Stimulated activated CD8-positive, alpha-beta memory T cell treated with anti-CD3 and anti-CD28 coated beads, Interleukin-7, amount 100 ng/mL, for 4 hours (primary cell): ENCODE results near the gene TCF3.
"Not testable (repeated sequence)": the region's sequence is repeated elsewhere in the genome, so short reads cannot be mapped to it uniquely, and the experiment has no call there.

Source experiments
- DNase-seq, 2 donors: peaks; one replicate each; pipeline ENCODE4 v3.0.0-alpha.2; 2020; ENCODE audit warnings: low read depth in 2 of 2

Gene TCF3

DNA sequence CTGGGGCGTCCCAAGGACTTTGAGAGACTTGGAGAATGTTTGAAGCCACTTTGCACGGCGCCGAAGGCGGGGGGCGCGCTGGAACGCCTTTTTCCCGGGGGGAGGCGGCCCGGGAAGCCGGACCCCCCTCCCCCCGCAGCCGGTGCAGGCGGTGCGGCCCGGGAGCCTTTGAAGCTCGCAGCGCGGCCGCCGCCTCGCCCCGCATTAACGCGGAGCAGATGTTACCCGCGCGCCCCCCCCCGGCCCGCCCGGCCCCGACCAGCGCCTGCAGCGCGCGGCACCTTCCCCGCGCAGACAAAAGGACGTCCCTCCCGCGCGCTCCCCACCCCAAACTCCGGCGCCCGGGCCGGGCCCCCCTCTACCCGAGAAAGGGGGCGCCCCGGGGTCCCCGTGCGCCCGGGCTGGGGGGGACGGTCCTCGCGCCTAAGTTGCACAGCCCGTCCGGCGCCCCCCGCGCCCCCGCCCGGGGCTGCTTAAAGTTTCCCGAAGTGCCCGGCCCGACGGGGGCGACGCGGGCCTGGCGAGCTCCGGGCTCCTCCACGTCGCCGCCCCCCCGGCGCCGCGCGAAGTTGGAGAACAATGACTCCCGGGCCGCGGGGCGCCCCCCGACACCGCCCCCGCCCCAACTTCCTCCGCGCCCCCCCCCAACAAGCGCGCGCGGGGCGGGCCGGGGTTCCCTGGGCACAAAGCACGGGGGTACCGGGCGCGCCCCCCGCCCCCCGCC, 685 bp downstream of the TCF3 start:
- DNase-seq, result peak in 1 of 2 donors; percentile 55

DNA sequence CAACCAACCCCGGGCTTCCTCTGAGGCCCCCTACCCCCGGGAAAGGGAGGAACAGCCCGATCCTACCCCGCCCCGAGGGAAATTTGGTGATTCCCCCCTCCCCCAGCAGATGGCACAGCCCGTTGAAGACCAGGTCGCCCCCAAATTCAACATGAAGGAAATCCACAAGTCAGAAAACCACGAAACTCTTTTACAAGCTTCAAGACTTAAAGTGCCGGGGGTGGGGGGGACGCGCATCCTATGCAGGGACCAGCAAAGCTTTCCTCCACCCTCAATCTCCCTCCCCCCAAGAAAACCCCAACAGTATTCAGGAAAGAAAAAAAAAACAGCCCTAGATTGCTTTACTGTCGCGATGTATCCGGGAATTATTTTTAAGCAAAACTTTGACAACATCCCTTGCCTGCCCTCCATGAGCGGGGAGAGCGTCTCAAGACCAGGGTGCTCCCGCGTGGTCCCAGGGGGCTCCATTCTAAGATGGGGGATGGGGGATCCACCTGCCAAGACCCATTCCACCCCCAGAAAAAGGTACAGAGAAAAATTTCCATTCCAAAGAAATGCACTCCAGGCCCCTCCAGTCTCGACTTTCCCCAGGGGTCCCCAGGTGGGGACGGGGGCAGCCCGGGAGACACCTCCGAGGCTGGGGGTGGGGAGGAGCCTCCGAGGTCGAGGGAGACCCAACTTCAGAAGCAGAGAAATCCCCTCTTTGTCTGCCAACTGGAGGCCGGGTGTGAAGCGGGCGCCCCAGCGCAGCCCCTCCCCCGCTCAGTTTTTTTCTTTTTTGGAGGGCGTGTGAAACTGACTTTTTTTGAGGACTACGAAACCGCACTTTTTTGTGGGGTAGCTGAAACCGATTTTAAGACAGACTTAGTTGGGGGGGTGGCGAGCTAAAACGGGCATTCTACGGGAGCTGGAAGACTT, 1.5 kb downstream of the TCF3 start:
- peak; percentile 44 to 66 for DNase-seq

DNA sequence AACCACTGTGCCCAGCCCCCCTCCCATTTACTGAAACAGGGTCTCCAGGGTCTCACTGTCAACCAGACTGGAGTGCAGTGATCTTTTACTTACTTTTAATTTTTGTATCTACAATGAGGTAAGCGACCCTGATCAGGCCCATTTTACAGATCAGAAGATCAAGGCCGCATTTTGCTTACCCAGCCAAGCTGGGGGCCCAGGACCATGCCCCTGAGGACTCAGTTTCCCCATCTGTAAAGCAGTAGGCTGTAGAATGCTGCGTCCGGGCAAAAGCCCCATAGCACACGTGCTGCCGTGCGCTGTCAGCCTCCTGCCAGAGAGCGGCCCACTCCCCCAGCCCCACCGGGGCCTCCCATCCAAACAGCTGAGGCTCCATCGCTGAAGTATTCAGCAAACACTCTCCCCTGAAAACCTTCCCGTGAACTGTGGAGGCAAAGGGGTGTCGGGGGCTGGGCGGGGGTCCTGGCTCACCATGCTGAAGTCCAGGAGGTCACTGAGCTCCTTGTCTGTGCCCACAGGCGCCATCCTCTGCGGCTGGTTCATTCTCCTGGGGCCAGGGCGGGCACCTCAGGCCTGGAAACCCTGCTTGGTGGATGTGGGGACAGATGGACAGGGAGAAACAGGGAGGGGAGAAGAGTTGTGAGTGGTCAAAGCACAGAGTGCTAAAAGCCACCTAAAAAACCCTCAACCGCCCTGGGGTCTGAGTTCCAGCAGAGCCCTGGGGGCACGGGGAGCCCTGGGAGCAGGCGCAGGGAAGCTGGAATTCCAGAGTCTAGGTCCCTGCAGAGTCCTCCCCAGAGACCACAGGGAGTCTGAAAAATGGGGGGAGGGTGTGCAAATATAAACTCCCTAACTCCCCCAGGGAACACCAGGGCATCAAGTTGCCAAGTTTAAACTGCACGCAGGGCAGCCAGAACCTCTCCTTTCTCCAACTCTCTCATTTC, 2.4 kb downstream of the TCF3 start:
- no peak for DNase-seq

DNA sequence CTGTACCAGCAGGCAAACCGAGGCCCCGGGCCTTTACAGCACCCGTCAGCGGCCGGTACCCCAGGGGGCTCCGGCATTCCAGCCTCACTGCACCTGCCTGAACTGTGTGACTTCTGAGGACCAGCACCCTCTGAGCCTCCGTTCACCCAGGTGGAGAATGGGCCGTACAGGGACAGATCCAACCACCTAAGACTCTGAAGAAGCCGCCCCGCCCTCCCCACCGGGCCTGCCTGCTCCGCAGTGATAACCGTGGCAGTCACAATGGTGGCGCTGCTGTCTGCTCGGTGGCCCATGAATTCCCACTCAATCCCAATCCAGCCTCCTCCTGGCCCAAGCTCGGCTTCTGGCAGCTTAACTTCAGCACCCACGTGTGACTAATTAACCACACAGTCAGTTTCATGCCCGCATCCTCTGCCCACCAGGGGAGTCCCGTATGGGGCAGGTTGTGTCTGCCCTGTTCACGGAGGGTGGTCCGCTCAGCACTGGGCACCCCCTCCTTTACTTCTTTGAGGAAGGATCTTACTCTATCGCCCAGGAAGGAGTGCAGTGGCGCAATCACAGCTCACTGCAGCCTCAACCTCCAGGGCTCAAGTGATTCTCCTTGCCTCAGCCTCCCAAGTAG, 3.4 kb downstream of the TCF3 start:
- DNase-seq, result no peak

DNA sequence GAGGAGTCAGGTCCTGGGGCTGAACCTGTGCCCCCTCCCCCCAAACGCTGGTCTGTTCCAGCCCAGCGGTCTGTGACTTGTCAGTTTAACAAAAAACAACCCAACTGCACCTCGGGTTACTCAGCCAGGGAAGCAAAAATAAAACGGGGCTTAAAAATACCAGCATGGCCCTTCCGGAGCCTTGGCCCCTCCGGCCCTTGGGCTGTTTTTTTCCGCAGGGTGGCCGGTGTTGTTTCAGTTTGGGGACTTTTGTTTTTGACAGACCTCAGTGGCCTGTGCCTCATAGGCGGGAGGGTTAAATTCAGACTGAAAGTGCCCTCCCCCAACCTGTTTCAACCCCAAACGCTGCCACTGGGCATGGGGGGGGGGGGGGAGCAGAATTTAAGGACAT, 4.0 kb downstream of the TCF3 start:
- DNase-seq, result no peak

DNA sequence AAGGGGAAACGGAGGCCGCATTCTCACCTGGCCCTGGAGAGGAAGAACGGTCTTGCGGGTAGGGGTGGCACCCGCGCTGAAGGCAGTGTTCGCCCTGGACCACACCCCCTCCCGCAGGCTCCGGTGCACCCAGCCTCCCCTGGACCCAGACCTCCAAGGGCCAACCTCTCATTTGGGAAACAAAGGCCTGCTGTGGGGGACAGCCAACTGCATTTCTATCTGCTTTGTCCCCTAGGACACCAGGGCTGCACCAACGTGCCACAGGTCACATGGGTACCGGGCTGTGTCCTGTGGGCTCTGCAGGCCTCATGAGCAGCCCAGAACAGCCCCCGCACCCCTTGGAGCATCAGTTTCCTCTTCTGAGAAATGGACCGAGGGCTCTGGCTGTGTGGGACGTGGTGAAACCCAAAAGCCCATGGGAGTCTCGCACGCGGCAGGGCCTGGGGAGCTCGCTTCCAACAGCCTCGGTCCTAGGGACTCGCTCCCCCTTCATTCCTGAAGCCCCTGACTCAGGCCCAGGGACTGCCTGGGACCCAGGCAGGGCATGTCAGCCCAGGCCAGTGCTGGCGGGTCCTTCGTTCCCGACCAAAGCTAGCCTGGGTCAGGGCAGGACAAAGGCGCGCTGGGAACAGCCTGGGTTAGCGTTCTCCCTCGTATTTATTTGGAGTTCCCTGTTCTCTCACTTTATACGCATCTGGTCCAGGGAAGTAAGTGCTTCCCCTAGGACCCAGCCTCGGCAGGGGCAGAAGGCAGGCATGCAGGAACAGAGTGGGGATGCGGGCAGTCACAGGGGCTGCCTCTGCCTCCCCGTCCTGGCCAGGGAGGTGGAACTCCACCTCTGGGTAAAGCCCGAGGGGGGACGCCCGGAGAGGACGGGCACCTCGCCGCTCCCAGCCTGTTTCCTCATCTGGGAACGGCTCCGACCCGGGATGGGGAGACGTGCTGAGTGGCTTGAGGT, 4.6 kb downstream of the TCF3 start:
- no peak for DNase-seq

DNA sequence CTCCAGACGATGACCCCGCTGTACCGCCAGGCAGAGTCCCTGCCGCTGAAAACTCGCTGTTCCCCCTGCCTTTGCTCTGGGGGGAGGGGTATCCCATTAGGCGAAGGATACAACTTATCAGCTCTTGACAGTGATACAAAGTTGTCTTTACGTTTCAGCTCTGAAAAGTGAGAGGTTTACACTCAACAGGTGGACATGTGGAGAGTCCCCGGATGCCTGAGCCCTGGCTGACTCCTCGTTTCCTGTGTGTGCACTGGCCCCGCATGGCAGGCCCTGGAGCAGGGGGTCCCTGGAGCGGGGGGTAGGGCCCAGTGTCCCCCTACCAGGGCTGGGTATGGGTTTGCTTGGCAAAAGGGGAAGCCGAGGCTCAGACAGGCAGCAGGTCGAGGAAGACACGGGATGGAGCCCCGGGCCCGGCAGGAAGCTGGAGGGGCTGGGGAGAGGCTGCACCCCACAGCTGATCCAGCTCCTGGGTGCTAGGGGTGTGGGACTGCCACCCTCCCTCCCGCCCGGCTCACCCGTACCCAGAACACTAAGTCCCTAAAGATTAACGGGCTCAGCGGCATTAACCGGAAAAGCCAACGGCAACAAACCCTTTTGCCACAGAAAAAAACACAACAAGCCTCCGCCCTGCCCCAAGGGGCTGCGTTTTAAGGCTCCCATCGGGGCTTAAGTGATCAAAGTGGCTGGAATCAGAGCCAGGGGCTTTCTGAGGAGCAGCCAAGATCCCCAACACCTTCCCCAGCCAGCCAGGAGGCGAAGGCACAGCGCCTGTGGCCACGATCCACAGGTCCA, 5.6 kb downstream of the TCF3 start:
- DNase-seq, result no peak

DNA sequence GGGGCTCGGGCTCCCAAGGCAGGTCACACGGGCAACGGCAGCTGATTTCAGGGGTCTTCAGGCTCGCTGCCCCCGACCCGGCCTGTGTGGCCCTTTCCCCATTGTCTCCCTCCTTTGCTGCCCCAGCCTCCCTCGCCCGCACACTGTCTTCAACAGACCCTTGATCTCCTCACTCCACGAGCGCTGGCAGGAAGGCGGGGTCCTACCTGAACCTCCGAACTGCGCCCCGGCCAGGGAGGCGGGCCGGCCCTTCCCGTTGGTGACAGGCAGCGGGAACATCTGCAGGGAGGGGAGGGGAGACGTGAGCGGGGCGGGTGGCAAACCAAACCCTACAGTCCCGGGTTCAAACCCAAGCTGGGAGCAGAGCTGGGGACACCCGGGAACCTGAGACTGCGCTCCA, 6.3 kb downstream of the TCF3 start:
- no peak for DNase-seq

DNA sequence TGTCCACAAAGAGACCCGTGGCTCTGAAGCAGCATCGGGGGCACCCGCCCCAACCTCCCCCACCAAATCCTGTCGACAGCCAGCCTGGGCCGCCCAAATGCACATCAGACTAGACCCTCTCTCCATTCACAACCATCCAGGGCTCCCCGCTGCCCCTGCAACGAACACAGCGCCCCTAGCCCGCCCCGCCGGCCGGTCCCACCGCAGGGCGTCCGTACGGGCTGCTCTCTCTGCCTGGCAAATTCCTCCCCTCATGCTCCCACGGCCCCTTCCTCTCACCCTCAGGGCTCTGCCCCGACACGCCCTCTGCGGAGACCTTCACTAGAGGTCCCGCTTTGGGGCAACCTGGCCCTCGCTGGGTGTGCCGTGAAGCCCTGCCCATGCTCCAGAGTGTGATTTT, 7.1 kb downstream of the TCF3 start:
- DNase-seq, result no peak

DNA sequence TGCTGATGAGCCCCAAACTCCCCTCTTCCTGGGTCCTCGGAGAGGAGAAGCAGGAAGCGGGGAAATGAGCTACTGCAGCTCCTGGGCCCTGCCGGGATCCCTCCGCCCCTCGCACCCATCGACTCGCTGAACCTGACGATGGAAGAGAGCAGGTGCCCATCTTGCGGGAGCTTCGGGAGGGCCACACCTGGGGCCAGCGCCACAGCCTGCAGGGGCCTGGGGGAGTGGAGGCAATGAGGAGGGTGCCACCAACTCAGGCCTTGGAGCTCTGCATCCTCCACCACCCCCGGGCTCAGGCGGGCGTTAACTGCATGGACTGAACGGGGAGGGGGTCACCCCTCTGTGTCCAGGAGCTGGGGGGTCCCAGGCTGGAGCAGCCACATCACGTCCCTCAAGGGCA, 8.3 kb downstream of the TCF3 start:
- DNase-seq, result no peak

DNA sequence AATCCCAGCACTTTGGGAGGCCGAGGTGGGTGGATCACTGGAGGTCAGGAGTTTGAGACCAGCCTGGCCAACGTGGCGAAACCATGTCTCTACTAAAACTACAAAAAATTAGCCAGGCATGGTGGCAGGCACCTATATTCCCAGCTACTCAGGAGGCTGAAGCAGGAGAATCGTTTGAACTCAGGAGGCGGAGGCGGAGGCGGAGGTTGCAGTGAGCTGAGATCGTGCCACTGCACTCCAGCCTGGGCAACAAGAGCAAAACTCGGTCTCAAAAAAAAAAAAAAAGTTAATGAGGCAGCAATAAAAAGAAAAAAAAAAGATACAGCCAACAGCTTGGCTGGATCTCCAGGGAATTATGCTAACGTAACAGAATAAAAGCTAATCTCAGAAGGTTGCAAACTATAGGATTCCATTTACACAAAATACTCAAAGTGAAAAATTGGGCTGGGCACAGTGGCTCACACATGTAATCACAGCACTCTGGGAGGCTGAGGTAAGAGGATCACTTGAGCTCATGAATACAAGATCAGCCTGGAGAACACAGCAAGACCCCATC, 11.4 kb downstream of the TCF3 start:
- DNase-seq, result not testable (repeated sequence)

DNA sequence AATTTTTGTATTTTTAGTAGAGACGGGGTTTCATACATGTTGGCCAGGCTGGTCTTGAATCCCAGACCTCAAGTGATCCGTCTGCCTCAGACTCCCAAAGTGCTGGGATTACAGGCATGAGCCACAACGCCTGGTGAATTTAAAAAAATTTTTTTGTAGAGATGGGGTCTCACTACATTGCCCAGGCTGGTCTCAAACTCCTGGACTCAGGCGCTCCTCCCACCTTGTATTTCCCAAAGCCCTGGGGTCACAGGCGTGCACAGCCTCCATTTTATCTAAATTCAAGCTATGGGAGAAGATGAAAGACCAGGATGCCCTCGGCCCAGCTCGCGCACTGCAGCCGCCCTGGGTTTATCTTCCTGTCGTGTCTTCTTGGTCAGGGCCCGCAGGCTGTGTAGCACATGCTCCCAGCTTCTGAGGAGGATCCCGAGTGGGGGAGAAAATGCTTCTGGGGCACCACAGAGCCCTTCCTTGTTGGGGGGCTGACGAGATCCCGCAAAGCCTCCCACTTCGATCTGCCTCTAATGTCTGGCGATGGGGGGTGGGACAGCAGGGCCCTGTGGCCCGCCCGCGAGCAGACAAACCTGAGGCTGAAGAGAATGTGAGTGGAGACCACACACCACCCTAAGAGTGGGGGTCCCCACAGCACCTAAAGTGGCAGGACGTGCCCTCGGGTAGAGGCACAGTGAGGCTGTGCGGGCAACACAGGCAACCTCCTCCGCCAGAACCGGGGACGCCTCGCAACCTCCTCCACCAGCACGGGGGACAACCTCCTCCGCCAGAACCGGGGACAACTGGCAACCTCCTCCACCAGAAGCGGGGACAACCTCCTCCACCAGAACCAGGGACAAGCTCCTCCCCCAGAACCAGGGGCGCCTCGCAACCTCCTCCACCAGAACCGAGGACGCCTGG, 15.8 kb downstream of the TCF3 start:
- no peak for DNase-seq

DNA sequence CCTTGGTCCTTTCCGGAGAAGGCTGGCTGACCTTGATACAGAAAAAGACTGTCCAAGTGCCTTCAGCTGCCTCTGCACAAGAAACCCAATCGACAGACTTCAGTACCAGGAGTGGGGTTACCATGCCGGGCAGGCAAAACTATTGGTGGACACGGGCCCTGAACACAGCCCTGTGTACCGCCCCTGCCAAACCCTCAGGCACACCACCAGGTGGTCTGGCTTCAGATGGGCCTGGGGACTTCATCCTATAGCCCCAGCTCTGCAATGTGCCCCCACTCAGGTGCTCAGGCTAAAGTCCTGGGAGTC, 17.5 kb downstream of the TCF3 start:
- no peak for DNase-seq

DNA sequence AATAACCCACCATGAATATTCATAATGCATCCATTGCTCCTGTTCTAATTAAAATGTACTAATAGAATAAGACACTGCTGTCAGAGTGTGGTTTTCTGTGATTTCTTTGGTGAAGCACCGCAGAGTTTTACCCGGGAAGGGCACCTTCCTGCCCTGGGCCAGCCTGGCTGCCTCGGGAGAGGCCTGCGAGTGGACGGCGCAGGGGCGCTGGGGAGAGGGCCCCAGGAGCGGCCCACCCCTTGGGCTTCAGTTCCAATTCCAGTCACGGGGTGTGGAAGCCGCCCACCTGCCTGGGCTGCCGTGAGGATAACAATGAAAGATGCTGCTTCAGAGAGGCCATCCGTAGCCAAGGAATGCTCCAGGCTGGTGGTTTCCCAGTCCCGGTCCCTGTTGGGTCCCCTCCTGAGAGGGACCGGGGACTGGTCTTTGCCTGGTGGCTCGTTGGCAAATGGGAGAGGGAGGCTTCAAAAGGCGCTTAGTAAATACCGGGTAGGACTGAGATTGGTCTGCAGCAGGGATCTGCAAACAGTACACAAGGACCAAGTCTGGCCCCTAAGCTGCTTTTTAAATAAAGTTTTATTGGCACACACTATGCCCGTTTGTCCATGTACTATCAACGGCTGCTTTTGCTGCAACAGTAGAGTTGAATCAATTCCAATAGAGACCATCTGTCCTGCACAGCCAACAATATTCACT, 18.0 kb downstream of the TCF3 start:
- DNase-seq, result no peak

DNA sequence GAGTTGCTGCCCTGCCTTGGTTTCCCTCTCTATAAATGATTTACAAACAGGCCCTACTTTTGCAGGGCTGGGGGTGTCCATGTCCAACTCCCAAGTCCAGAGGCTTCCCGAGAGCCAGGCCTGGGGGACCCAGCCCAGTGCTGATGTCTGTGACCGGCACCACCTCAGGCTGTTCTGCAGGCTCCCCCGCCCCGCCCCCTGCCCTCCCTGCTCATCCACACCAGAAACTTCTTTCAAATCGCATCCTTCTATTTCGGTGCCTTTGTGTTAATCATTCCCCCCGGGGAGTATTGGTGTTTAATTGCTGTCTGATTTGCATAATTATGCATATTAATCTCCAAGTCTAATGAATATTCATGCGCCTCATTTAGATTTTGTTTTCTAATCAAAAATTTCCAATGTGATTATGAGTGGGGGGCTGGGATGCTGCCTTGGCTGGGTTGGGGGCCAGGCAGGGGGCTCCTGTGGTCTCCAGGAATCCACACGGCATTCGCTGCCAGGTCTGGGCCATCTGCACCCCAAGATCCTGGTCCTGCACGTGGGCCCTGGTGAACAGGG, 19.1 kb downstream of the TCF3 start:
- no peak for DNase-seq

DNA sequence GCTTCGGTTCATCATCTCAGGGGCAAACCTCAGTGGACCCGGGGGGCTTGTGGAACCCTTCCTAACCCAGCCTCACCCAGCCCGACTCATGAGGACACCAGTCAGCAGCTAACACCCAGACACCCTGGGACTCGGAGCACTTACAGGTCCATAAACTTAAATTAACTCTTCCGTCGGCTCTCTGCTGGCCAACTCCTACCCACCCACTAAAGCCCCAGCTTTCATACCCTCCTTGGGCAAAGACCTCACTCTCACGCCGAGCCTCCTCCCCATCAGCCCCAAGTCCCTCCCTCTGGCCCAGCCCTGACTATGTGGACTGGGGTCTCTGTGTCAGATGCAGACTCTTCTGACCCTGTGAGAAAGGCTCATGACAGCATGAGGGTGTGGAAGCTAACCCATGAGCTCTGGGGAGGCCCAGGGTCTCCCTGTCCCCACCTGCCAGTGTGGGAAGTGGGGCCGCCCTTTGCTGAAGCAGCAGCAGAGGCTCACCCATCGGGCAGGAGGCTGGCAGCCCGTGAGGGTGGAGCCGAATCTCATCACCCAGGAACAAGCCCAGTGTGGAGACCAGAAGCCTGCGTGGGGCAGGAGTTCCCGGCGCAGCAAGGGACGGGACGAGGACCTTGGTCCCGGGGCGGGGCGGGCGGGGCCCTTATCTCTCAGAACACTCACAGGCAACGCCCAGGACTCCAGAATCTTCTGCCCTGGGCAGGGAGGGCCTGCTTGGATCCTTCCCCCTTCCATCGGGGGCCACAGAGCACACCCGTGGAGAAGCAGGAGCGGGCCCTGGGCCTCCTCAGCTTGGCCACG, 19.8 kb downstream of the TCF3 start:
- DNase-seq, result no peak
